BE2C (cell line): ENCODE results near the gene UBE2G1.

Experiments used
- DNase-seq: peaks from one replicate; pipeline ENCODE4 v3.0.0-alpha.2; 2020
- H3K27me3 ChIP-seq: fragments of 250-450 bp; sonication (Bioruptor Pico); 2 replicates; pipeline ENCODE4 v1.5.1; 2020; ENCODE audit warnings: mild to moderate bottlenecking
- H3K36me3 ChIP-seq: fragments of 250-450 bp; sonication (Bioruptor Pico); 2 replicates; pipeline ENCODE4 v1.5.1; 2020; ENCODE audit warnings: mild to moderate bottlenecking
- H3K4me1 ChIP-seq: fragments of 250-450 bp; sonication (Bioruptor Pico); 2 replicates; pipeline ENCODE4 v1.5.1; 2020
- H3K4me3 ChIP-seq: 2 replicates; pipeline ENCODE4 v1.5.1; 2011; ENCODE audit warnings: low read depth, low read length
- H3K9me3 ChIP-seq: fragments of 250-450 bp; sonication (Bioruptor Pico); 2 replicates; pipeline ENCODE4 v1.5.1; 2020
- TF ChIP-seq, protein P1 (sequence below): IDR thresholded peaks from 2 replicates; pipeline ENCODE4 v1.5.1; 2012; ENCODE audit warnings: mild to moderate bottlenecking, low read depth, low read length

UBE2G1 gene

DNA sequence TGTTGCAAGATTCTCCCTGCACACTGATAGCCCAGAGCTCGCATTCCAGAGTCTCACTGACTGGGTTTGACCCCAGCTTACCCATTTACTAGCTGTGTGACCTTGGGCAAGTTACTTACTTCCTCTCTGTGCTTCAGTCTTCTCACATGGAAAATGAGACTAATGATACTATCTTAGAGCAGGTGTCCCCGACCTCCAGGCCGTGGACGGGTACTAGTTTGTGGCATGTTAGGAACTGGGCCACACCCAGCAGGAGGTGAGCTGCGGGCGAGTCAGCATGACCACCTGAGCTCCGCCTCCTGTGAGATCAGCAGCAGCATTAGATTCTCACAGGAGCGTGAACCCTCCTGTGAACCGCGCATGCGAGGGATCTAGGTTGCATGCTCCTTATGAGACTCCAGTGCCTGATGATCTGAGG is 118.5 kb downstream of the UBE2G1 start:
- H3K4me3 ChIP-seq: no peak overlapping the region
- TF ChIP-seq, protein P1, sequence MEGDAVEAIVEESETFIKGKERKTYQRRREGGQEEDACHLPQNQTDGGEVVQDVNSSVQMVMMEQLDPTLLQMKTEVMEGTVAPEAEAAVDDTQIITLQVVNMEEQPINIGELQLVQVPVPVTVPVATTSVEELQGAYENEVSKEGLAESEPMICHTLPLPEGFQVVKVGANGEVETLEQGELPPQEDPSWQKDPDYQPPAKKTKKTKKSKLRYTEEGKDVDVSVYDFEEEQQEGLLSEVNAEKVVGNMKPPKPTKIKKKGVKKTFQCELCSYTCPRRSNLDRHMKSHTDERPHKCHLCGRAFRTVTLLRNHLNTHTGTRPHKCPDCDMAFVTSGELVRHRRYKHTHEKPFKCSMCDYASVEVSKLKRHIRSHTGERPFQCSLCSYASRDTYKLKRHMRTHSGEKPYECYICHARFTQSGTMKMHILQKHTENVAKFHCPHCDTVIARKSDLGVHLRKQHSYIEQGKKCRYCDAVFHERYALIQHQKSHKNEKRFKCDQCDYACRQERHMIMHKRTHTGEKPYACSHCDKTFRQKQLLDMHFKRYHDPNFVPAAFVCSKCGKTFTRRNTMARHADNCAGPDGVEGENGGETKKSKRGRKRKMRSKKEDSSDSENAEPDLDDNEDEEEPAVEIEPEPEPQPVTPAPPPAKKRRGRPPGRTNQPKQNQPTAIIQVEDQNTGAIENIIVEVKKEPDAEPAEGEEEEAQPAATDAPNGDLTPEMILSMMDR: no peak

DNA sequence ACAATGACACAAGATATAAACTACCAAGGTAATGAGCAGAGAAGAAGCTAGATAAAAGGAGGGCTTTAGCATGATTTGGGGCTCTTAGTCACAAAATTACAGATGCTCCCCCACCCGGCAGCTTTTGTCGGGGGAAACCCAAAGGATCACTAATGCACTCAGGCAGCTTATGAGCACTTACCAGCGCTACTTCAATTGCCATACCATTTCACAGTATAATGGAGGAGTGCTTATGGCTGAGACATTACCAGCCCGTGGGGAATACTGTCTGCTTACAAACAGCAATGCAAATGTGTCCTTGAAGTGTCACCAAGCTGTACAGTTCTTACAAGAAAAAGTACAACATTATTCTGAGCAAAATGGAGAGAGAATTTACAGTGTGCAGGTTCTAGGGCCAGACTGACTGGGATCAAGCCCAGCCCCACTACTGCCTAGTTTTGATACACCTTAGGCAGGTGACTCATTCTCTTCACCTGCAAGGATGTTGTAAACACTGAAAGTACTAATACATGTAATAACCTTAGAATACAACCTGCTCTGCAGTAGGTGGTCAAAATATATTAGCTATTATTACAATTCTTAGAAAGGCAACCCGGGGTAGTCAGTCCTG is 119.0 kb downstream of the UBE2G1 start:
- TF ChIP-seq, protein P1: no peak
- no peaks in the 10 kb centered on the region for H3K36me3 ChIP-seq
- no peaks in the 10 kb centered on the region for H3K9me3 ChIP-seq
- no peak for DNase-seq
- H3K27me3 ChIP-seq: no peaks in the 10 kb centered on the region
- no peak overlapping the region for H3K4me3 ChIP-seq
- no peaks in the 10 kb centered on the region for H3K4me1 ChIP-seq

More for the DNA sequence above, 118.5 kb downstream of the UBE2G1 start:
- no peak for DNase-seq
- Histone ChIP-seq H3K9me3 (no peaks in the 10 kb centered on the region), H3K27me3 (no peaks in the 10 kb centered on the region), H3K36me3 (no peaks in the 10 kb centered on the region), H3K4me1 (no peaks in the 10 kb centered on the region)

DNA sequence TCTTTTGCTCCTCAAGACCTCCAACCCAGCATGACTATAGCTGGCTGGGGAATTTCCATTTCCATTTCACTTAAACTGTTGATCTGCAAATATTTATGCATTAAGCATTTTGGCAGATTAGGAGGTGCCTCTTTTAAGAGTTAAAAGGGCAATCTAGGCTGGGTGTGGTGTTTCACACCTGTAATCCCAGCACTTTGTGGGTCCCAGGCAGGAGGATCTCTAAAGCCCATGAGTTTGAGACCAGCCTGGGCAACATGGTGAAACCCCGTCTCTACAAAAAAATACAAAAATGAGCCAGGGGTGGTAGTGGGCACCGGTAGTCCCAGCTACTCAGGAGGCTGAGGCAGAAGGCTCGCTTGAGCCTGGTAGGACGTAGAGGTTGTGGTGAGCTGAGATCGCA is 119.8 kb downstream of the UBE2G1 start:
- TF ChIP-seq, protein P1: no peak
- Histone ChIP-seq H3K36me3 (0 out of 2 replicates have a peak, but pooled peaks cover under 1% of the 10 kb centered on the region), H3K4me3 (no peak overlapping the region), H3K4me1 (no peaks in the 10 kb centered on the region), H3K9me3 (no peaks in the 10 kb centered on the region), H3K27me3 (no peaks in the 10 kb centered on the region)
- DNase-seq: no peak

DNA sequence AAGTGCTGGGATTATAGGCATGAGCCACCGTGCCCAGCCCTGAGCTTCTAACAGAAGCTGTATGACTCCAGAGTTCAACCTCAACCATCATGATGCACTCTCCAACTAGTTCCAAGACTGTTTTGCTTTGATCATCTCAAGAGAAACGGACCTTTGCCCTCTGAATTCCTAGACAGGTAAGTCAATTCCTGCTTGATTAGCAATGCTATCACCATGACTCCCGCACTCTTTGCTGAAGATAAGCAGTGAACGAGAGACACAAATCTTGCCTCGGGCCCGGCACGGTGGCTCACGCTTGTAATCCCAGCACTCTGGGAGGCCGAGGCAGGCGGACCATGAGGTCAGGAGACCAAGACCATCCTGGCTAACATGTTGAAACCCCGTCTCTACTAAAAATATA is 124.9 kb downstream of the UBE2G1 start:
- H3K9me3 ChIP-seq: no peaks in the 10 kb centered on the region
- no peaks in the 10 kb centered on the region for H3K27me3 ChIP-seq
- TF ChIP-seq, protein P1: no peak
- no peaks in the 10 kb centered on the region for H3K4me1 ChIP-seq
- peaks cover 3% of the 10 kb centered on the region for H3K36me3 ChIP-seq
- H3K4me3 ChIP-seq: no peak overlapping the region
- DNase-seq: no peak

DNA sequence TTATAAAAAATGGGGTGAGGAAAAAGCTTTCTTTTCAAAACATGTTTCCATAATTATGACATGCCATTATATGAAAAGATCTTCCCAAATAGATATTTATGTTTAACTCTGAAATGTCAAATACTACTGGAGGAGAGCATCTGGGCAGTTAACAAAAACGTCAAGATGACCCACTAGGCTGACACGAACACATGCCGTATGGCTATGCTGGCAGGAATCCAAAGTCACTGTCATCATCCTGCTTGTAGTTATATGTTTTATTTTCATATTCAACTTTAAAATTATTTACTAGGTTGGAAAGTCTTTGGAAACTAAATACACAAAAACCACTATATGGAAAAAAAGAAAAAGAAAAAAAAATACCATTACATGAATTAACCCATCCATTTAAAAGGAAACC is 130.0 kb downstream of the UBE2G1 start:
- Histone ChIP-seq H3K27me3 (no peaks in the 10 kb centered on the region), H3K9me3 (no peaks in the 10 kb centered on the region), H3K36me3 (peaks cover under 1% of the 10 kb centered on the region), H3K4me1 (no peaks in the 10 kb centered on the region), H3K4me3 (no peak overlapping the region)
- no peak for DNase-seq
- TF ChIP-seq, protein P1: no peak

DNA sequence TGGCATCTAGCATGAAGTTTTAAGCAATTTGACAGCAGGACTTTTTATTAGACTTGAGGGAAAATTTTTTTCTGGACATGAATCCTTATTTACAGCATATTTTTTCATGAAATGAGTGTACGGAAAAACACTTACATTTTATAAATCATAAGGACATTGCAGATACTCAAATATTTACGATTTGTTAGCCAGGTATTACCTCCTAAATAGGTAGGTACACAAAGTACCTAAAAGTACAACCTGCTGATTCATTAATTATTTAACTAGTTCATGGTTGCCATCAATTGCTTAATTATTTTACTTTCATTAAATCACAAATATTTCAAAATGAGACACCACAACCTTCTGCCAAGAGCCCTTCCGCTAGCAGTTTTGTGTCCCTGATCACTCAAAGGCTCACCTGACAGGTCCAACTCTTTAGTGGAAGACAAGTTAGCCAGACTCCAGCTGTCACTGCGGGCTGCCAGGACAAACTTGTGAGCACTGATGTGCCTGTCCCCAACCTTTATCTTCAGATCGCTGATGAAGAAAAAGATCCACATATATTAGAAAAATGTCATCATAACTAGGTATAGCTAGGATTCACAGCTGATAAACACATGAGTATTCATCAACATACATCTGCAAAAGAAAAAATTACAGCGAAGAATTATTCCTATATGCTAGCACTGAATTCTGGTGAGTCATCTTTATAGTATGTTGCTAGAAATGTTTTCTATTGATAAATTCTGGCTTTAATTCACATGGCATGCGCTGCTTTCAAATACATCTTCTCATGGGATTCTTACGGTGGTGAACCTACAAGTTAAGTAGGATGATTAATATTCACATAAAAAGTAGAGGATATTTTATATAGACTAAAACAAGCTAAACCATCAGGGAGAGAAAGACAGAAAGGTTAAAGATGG is 130.8 kb downstream of the UBE2G1 start:
- TF ChIP-seq, protein P1: no peak
- no peaks in the 10 kb centered on the region; the same call in none of the 2 replicates for H3K36me3 ChIP-seq

More for the DNA sequence above, 130.8 kb downstream of the UBE2G1 start:
- no peaks in the 10 kb centered on the region for H3K27me3 ChIP-seq
- no peak for DNase-seq
- no peaks in the 10 kb centered on the region for H3K9me3 ChIP-seq
- H3K4me3 ChIP-seq: no peak overlapping the region
- no peaks in the 10 kb centered on the region for H3K4me1 ChIP-seq
